ENCODE results near the gene NRAS. TPM values are rescaled to one million over a fixed set of nuclear protein-coding genes. Genes with fewer than 3 reads are reported as not detected.

The NRAS gene
- total RNA-seq, 1 experiment from 2014 or later = 72.9 TPM

DNA sequence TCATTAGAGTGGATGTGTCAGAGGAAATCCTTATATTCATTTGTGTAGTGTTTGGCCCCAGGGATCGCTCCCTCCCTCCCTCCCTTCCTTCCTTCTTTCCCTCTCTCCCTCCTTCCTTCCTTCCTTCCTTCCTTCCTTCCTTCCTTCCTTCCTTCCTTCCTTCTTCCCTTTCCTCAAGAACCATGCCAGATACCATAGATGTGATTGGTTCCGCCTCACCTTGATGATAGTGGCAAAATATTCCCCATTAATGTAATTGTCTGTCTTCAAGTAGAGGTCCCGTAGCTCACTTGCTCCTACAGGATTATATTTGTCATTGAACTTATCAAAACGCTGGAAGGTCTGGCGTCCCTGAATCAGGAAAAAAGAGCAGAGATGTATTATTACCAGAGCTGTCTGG lies 38.9 kb downstream of the NRAS start:
- H3K56ac ChIP-seq (ENCODE audit: insufficient read length, low read depth, low read length) = no peak overlapping the region
- no peaks in the 10 kb centered on the region for H4K20me1 ChIP-seq (ENCODE audit: control insufficient read depth, insufficient read depth, insufficient read length)
- no peak overlapping the region for H4K8ac ChIP-seq (replicated peaks; ENCODE audit: insufficient read length, low read depth, low read length)
- no peak overlapping the region for H4K5ac ChIP-seq (ENCODE audit: insufficient read length, low read depth, low read length)
- no peak overlapping the region for H3K23ac ChIP-seq (ENCODE audit: insufficient read length, low read depth, low read length)
- no peak overlapping the region for H3K14ac ChIP-seq (ENCODE audit: insufficient read depth, low read length)
- Mint-ChIP-seq H3K4me3 (no peak overlapping the region), H3K36me3 (ENCODE audit: insufficient read depth in 1 of 3, low read depth in 3 of 3) (no peaks in the 10 kb centered on the region), H3K4me1 (no peaks in the 10 kb centered on the region), H3K27ac (no peak overlapping the region), H3K27me3 (ENCODE audit: low read depth) (peaks cover 38% of the 10 kb centered on the region), H3K9me3 (no peaks in the 10 kb centered on the region)
- no peaks in the 10 kb centered on the region for H3K9me3 ChIP-seq (ENCODE audit: control insufficient read depth, low read depth, low read length)
- DNase-seq = no peak
- H2AK5ac ChIP-seq (ENCODE audit: insufficient read length, low read length) = no peak overlapping the region
- no peak overlapping the region for H2AFZ ChIP-seq (ENCODE audit: low read length)
- H2BK12ac ChIP-seq (ENCODE audit: insufficient read length, low read depth, low read length) = no peak overlapping the region
- no peak overlapping the region for H3K27ac ChIP-seq (ENCODE audit: insufficient read length, low read depth, low read length)
- H3K79me1 ChIP-seq (ENCODE audit: insufficient read depth, low read depth, low read length, poor library complexity, severe bottlenecking) = no peaks in the 10 kb centered on the region
- no peaks in the 10 kb centered on the region for H3K79me2 ChIP-seq (ENCODE audit: insufficient read depth, low read length)
- no peaks in the 10 kb centered on the region for H3K23me2 ChIP-seq (ENCODE audit: insufficient read length, low read depth, low read length, poor library complexity, severe bottlenecking)
- no peaks in the 10 kb centered on the region for H3K4me1 ChIP-seq (ENCODE audit: insufficient read depth, low read length)
- H3T11ph ChIP-seq (ENCODE audit: low read length) = no peak overlapping the region
- H3K9ac ChIP-seq (ENCODE audit: extremely low read depth, insufficient read length, low read length) = no peak overlapping the region
- no peak overlapping the region for H4K91ac ChIP-seq (ENCODE audit: insufficient read length, low read depth, low read length)
- H3K18ac ChIP-seq (ENCODE audit: insufficient read length, low read depth, low read length) = no peak overlapping the region
- H3K27me3 ChIP-seq (ENCODE audit: insufficient read depth, low read length) = no peaks in the 10 kb centered on the region
- no CpG with 5 or more reads among the region's 5 CpGs for WGBS (ENCODE audit: extremely low coverage, insufficient read length, low lambda C conversion rate)
- H2BK120ac ChIP-seq (ENCODE audit: low read depth, low read length, poor library complexity, severe bottlenecking) = no peak overlapping the region
- H2BK20ac ChIP-seq (ENCODE audit: low read depth, low read length, poor library complexity, severe bottlenecking) = no peak overlapping the region
- TF ChIP-seq, protein P1, sequence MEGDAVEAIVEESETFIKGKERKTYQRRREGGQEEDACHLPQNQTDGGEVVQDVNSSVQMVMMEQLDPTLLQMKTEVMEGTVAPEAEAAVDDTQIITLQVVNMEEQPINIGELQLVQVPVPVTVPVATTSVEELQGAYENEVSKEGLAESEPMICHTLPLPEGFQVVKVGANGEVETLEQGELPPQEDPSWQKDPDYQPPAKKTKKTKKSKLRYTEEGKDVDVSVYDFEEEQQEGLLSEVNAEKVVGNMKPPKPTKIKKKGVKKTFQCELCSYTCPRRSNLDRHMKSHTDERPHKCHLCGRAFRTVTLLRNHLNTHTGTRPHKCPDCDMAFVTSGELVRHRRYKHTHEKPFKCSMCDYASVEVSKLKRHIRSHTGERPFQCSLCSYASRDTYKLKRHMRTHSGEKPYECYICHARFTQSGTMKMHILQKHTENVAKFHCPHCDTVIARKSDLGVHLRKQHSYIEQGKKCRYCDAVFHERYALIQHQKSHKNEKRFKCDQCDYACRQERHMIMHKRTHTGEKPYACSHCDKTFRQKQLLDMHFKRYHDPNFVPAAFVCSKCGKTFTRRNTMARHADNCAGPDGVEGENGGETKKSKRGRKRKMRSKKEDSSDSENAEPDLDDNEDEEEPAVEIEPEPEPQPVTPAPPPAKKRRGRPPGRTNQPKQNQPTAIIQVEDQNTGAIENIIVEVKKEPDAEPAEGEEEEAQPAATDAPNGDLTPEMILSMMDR (conservative IDR thresholded peaks at IDR 0.05) = no peak
- no peak overlapping the region for H2BK15ac ChIP-seq (ENCODE audit: low read depth, low read length)
- no peak overlapping the region for H3K4ac ChIP-seq (ENCODE audit: low read depth, low read length)
- no peak overlapping the region for H2BK5ac ChIP-seq (ENCODE audit: insufficient read length, low read length)
- no peak overlapping the region for H3K4me2 ChIP-seq (ENCODE audit: insufficient read depth, insufficient read length, low read length)

Measured in H9 (cell line).